ENCODE results near the gene MYCBP. TPM values are rescaled to one million over a fixed set of nuclear protein-coding genes. Genes with fewer than 3 reads are reported as not detected.

MYCBP gene
- total RNA-seq, 2 experiments from 2014 or later: 21.5 to 47.6 TPM

DNA sequence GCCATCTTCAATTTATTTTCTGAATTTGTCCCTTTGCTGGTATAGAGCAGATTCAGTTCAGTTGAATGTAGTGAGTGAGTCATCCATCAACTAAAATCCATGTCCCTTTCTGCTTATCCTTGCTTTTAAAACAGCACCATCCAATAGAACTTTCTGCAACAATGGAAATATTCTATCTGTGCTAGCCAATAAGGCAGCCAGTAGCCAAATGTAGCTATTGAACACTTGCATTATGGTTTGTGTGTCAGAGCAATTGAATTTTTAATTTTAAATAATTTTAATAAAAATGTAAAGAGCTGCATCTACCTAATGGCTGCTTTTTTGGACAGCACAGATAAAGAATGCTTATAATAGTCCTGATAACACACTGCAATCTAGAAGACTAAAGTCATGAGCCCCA lies 8.3 kb upstream of the MYCBP start, which contains the start of gene GJA9:
TSS of gene GJA9 (minus strand) at position 101 of the 400 bp plus-strand sequence. CDS start 5,489 bp downstream, outside the sequence.
- Histone ChIP-seq H3K4me2 (ENCODE audit: low read length) (no peak within 1 kb of the TSS), H2AFZ (ENCODE audit: low read length) (no peak within 1 kb of the TSS), H3K27ac (ENCODE audit: low read depth, low read length, poor library complexity, severe bottlenecking) (no peak within 1 kb of the TSS), H3K9me3 (ENCODE audit: low read length) (no peaks in the 10 kb centered on the region), H3K36me3 (ENCODE audit: insufficient read depth, low read length) (no peaks in the 10 kb centered on the region), H3K4me1 (ENCODE audit: insufficient read depth, low read length, poor library complexity, severe bottlenecking) (no peaks in the 10 kb centered on the region), H4K20me1 (ENCODE audit: insufficient read depth, low read length) (no peaks in the 10 kb centered on the region), H3K9me2 (ENCODE audit: insufficient read depth, low read length) (no peaks in the 10 kb centered on the region), H3K4me3 (ENCODE audit: low read depth, low read length, poor library complexity, severe bottlenecking) (no peak within 1 kb of the TSS), H3K79me2 (ENCODE audit: insufficient read depth, low read depth, low read length) (no peaks in the 10 kb centered on the region)
- no peak for DNase-seq (ENCODE audit: low spot score)
- CTCF ChIA-PET (ENCODE audit: unreplicated experiment): no interaction called here
- intact Hi-C loops (cut with micrococcal nuclease; ENCODE audit: unreplicated experiment): no loop called here
- BruUV-seq (replicated peaks): no TSS peak
- TF ChIP-seq, protein P1, sequence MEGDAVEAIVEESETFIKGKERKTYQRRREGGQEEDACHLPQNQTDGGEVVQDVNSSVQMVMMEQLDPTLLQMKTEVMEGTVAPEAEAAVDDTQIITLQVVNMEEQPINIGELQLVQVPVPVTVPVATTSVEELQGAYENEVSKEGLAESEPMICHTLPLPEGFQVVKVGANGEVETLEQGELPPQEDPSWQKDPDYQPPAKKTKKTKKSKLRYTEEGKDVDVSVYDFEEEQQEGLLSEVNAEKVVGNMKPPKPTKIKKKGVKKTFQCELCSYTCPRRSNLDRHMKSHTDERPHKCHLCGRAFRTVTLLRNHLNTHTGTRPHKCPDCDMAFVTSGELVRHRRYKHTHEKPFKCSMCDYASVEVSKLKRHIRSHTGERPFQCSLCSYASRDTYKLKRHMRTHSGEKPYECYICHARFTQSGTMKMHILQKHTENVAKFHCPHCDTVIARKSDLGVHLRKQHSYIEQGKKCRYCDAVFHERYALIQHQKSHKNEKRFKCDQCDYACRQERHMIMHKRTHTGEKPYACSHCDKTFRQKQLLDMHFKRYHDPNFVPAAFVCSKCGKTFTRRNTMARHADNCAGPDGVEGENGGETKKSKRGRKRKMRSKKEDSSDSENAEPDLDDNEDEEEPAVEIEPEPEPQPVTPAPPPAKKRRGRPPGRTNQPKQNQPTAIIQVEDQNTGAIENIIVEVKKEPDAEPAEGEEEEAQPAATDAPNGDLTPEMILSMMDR (conservative IDR thresholded peaks at IDR 0.05; ENCODE audit: low read length): no peak
- TF ChIP-seq EZH2phosphoT487 (IDR thresholded peaks at IDR 0.05; ENCODE audit: borderline replicate concordance, low read depth, low read length): no peak
- POLR2A ChIA-PET: interaction anchor here (0.9 to 1.4 kb wide), 3 partner anchors 9 to 1094 kb away, joined by 4 to 7 read pairs (median 5); partner anchors contain the start of gene MYCBP

DNA sequence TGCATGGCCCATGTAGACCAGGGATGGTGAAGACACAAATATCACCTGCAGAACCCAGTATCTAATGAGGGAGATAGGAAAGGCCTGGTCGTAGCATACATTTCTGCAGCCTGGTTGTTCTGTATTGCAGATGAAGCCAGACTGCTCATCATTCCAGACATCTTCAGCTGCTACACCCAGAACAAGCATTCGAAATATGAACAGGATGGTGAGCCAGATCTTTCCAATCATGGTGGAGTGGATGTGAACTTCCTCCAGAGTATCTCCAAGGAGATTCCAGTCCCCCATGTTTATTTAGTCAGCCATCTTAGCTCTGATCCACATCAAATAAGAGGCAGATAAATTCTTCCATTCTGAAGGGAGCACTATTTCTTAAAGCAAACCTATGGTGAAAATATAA lies 2.7 kb upstream of the MYCBP start:
- POLR2A ChIA-PET: interaction anchor here (0.5 kb wide), 1 partner anchor 191 kb away, joined by 3 read pairs; no protein-coding TSS in a partner anchor
- no TSS peak for BruUV-seq (replicated peaks)

More for the DNA sequence above, 2.7 kb upstream of the MYCBP start:
- intact Hi-C loops (cut with micrococcal nuclease; ENCODE audit: unreplicated experiment): no loop called here
- H3K36me3 ChIP-seq (ENCODE audit: insufficient read depth, low read length): no peaks in the 10 kb centered on the region
- no peak overlapping the region for H3K4me2 ChIP-seq (ENCODE audit: low read length)
- H4K20me1 ChIP-seq (ENCODE audit: insufficient read depth, low read length): no peaks in the 10 kb centered on the region
- no peaks in the 10 kb centered on the region for H3K9me3 ChIP-seq (ENCODE audit: low read length)
- no peak for TF ChIP-seq EZH2phosphoT487 (IDR thresholded peaks at IDR 0.05; ENCODE audit: borderline replicate concordance, low read depth, low read length)
- TF ChIP-seq, protein P1 (conservative IDR thresholded peaks at IDR 0.05; ENCODE audit: low read length): no peak
- peaks cover 19% of the 10 kb centered on the region for H3K4me1 ChIP-seq (ENCODE audit: insufficient read depth, low read length, poor library complexity, severe bottlenecking)
- DNase-seq (ENCODE audit: low spot score): no peak
- no peaks in the 10 kb centered on the region for H3K9me2 ChIP-seq (ENCODE audit: insufficient read depth, low read length)
- H3K27ac ChIP-seq (ENCODE audit: low read depth, low read length, poor library complexity, severe bottlenecking): no peak overlapping the region
- H2AFZ ChIP-seq (ENCODE audit: low read length): no peak overlapping the region
- peaks cover 9% of the 10 kb centered on the region for H3K79me2 ChIP-seq (ENCODE audit: insufficient read depth, low read depth, low read length)
- CTCF ChIA-PET (ENCODE audit: unreplicated experiment): no interaction called here
- H3K4me3 ChIP-seq (ENCODE audit: low read depth, low read length, poor library complexity, severe bottlenecking): no peak overlapping the region

Data from OCI-LY7 (cell line).